Right atrium auricular region (tissue), 2 donors: Measurements from ENCODE around the gene MAEA. TPM values are rescaled to one million over a fixed set of nuclear protein-coding genes. Genes with fewer than 3 reads are reported as not detected.

ENCODE experiments used
- DNase-seq: peaks from one replicate; pipeline ENCODE4 v3.0.0-alpha.2; 2019; ENCODE audit warnings: low spot score
- H3K27ac ChIP-seq, 2 donors: fragments of 200-600 bp; sonication (generic); 1 replicate in 1 of 2; 2 replicates in 1 of 2; pipeline ENCODE4 v1.5.1; 2016 to 2019
- H3K27me3 ChIP-seq, 2 donors: fragments of 200-600 bp; sonication (generic); one replicate each; pipeline versions ENCODE4 v1.5.1 to v1.6.0; 2017 to 2019
- H3K36me3 ChIP-seq: fragments of 200-600 bp; sonication (generic); one replicate; pipeline ENCODE4 v1.5.1; 2016
- H3K4me1 ChIP-seq, 2 donors: fragments of 200-600 bp; sonication (generic); one replicate each; pipeline versions ENCODE4 v1.5.1 to v1.6.0; 2017 to 2019
- H3K4me3 ChIP-seq, 2 donors: fragments of 200-600 bp; sonication (generic); 1 replicate in 1 of 2; 2 replicates in 1 of 2; pipeline ENCODE4 v1.5.1; 2017 to 2019; ENCODE audit warnings: mild to moderate bottlenecking in 1 of 2, moderate library complexity in 1 of 2
- H3K9me3 ChIP-seq, 2 donors: fragments of 200-600 bp; sonication (generic); one replicate each; pipeline ENCODE4 v1.5.1; 2019
- total RNA-seq, 2 donors: library from RNA; depleted of rRNA; stranded (reverse); fragments of >200 nt; gene quantifications; one replicate each; pipeline ENCODE4 v1.1.0, GENCODE V29; 2016
- TF ChIP-seq, protein P1 (sequence below), 2 donors: fragments of 200-600 bp; sonication (generic); IDR thresholded peaks; one replicate each; pipeline ENCODE4 v1.5.1; 2019; ENCODE audit warnings: antibody characterized with exemption in 2 of 2

Gene MAEA
- total RNA-seq, 2 donors from 2014 or later, result 46.0 to 51.7 TPM

DNA sequence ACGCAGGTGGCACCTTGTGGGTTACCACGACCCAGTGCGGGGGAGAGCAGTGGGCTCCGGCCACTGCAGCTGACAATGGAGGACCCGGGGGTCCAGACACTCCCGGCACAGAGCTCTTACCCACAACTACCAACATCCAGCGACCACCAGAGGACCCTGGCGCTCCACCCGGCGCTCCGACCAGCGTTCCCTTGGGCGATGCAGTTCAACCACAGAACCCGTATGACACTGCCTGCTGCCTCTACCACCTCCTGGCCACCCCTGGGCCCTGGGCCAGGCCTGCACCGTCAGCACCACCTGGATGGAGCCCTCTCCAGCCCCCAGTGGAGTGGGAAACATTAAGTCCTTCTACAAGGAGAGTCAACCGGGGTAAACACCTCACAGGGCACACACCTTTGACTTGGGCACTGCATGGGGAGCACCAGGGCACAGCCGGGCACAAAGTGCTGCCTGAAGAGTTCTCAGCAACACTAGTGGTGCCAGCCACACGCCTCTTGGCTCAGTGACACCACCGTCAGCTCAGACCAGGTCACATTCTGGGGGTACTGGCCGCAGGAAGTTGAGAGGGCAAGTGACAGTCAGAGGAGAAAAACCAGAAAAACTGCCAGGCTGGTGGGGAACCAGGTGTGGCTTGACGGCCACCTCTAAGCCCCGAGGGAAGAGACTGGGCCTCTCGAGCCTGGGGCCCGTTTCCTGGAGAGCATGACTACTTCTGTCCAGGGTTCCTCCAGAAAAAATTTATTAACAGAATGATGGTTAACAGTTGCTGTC lies 43.4 kb upstream of the MAEA start:
- Histone ChIP-seq H3K9me3 (no peaks in the 10 kb centered on the region), H3K4me1 (peaks cover 0 to 80% of the 10 kb centered on the region in 2 donors), H3K27me3 (no peaks in the 10 kb centered on the region), H3K36me3 (peaks cover under 1% of the 10 kb centered on the region), H3K27ac (peak overlapping the region; percentile 92 to 98), H3K4me3 (peak overlapping the region in 1 of 2 donors; percentile 74)
- DNase-seq, result no peak
- TF ChIP-seq, protein P1, sequence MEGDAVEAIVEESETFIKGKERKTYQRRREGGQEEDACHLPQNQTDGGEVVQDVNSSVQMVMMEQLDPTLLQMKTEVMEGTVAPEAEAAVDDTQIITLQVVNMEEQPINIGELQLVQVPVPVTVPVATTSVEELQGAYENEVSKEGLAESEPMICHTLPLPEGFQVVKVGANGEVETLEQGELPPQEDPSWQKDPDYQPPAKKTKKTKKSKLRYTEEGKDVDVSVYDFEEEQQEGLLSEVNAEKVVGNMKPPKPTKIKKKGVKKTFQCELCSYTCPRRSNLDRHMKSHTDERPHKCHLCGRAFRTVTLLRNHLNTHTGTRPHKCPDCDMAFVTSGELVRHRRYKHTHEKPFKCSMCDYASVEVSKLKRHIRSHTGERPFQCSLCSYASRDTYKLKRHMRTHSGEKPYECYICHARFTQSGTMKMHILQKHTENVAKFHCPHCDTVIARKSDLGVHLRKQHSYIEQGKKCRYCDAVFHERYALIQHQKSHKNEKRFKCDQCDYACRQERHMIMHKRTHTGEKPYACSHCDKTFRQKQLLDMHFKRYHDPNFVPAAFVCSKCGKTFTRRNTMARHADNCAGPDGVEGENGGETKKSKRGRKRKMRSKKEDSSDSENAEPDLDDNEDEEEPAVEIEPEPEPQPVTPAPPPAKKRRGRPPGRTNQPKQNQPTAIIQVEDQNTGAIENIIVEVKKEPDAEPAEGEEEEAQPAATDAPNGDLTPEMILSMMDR (IDR thresholded peaks at IDR 0.05), result no peak

DNA sequence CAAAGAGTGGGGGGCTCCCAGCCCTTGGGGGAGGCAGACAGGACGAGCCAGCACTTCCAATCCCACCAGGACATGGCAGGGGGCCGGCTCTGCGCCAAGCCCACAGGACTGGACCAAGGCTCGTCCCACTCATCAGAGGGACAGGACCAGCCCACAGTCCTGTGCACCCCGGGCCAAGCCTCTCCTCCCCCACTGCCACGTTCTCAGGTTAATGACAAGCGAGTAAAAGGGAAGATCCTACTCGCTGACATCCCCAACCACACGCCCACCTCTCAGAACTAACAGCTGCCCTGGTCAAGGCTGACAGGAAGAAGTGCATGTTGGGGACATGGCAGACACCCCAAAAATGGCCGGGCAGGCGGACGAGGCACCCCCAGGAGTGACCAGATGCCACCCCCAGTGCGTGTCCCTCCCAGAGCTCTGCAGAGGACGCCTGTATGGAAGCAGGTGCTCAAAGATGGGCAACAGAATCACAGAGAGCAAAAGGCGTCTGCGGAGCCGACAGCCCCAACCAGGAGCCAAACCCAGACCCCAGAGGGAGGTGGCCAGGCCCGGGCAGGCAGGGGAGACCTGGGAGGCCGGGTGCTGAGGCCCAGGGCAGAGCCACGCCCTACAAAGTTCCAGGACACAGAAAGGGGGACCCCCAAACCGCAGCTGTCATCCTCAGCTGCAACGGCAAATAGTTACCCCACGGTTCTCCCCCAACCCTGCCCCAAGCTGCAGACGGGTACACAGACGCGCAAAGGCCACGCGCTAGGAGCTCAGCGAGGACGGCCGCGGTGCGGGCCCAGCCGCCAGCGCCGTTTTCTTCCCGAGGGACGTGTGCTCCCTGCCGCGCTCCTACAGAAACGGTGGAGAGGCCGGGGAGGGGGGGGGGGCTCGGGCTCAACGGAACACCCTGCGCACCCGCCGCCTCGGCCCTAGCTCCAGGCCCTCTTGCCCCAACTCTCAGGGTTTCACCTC lies 42.5 kb upstream of the MAEA start:
- H3K27me3 ChIP-seq, result no peaks in the 10 kb centered on the region
- TF ChIP-seq, protein P1 (IDR thresholded peaks at IDR 0.05), result no peak
- peaks cover 0 to 73% of the 10 kb centered on the region in 2 donors for H3K4me1 ChIP-seq
- H3K9me3 ChIP-seq, result no peaks in the 10 kb centered on the region
- peak overlapping the region; percentile 92 to 98 for H3K27ac ChIP-seq
- peak overlapping the region; percentile 74 to 96 for H3K4me3 ChIP-seq
- no peaks in the 10 kb centered on the region for H3K36me3 ChIP-seq
- no peak for DNase-seq

- H3K9me3 ChIP-seq, result no peaks in the 10 kb centered on the region
- H3K4me1 ChIP-seq, result peaks cover 0 to 66% of the 10 kb centered on the region in 2 donors
- no peaks in the 10 kb centered on the region for H3K27me3 ChIP-seq
- no peaks in the 10 kb centered on the region for H3K36me3 ChIP-seq
- peak; percentile 59 for DNase-seq
- TF ChIP-seq, protein P1 (IDR thresholded peaks at IDR 0.05), result no peak
- peak overlapping the region; percentile 92 to 98 for H3K27ac ChIP-seq
- H3K4me3 ChIP-seq, result peak overlapping the region; percentile 74 to 96
These were observed 41.8 kb upstream of the MAEA start for GRCh38 chr4:1247864-1248244.

- Histone ChIP-seq H3K9me3 (no peaks in the 10 kb centered on the region), H3K27ac (peak within 1 kb of the TSS; percentile 95 to 98), H3K36me3 (no peaks in the 10 kb centered on the region), H3K4me3 (peak within 1 kb of the TSS; percentile 76 to 96), H3K4me1 (peaks cover 0 to 60% of the 10 kb centered on the region in 2 donors), H3K27me3 (no peaks in the 10 kb centered on the region)
- peak; percentile 72 for DNase-seq
- TF ChIP-seq, protein P1 (IDR thresholded peaks at IDR 0.05), result no peak
These were observed 41.2 kb upstream of the MAEA start, which contains the start of gene CTBP1 for GRCh38 chr4:1248245-1249147. Gene CTBP1, minus strand, starts transcription at chr4:1249130. Its CDS starts 7,799 bp downstream, at chr4:1241331.

GRCh38 chr4:1249148-1249730 lies 40.5 kb upstream of the MAEA start:
- Histone ChIP-seq H3K9me3 (no peaks in the 10 kb centered on the region), H3K27ac (peak overlapping the region; percentile 95 to 96), H3K4me1 (peaks cover 0 to 53% of the 10 kb centered on the region in 2 donors), H3K27me3 (no peaks in the 10 kb centered on the region), H3K4me3 (peak overlapping the region; percentile 63 to 76), H3K36me3 (no peaks in the 10 kb centered on the region)
- peak; percentile 77 for DNase-seq
- TF ChIP-seq, protein P1 (IDR thresholded peaks at IDR 0.05), result no peak
